ENCODE results near the gene MKNK1.

The MKNK1 gene

DNA sequence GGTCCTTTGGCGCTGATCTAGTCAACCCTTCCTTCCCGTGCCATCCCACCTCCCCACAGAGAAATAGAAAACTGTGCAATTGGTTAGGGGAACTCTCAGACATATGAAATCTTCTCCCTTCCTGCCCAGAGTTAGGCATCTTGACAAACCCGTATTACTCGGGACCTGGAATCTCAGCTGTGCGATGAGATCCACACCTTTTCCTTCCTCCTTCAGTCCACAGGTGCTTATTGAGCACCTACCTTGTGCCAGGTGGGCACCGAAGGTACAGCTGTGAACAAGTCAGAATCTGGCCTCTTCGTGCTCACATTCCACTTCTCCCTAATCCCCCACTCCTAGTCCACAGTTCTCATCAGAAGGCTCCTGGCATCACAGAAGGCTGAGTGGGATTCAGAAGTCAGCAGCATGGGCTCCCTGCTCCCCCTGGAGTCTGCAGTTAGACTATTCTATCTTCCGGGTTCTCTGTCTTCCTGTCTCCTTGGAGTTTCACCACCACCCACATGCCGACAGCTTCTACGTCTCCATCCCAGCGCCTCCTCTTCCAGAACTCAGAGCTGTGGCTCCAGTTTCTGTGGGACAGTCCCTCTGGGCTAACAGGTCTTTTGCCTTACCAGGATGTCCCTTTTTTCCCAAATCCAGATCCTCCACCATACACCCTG, 75.6 kb downstream of the MKNK1 start:
- no peak overlapping the region for H3K4me3 ChIP-seq (ENCODE audit: low read length)
- no peak for TF ChIP-seq CTCF (IDR thresholded peaks at IDR 0.05; ENCODE audit: insufficient read depth, low read depth, low read length, missing control alignments)
- no peak for DNase-seq (ENCODE audit: low read depth)

- DNase-seq (ENCODE audit: low read depth) = peak; percentile 75
- H3K4me3 ChIP-seq (ENCODE audit: low read length) = no peak overlapping the region
- TF ChIP-seq CTCF (IDR thresholded peaks at IDR 0.05; ENCODE audit: insufficient read depth, low read depth, low read length, missing control alignments) = peak; percentile 99
Observed at GRCh38 chr1:46527474-46528296, 76.4 kb downstream of the MKNK1 start.

DNA sequence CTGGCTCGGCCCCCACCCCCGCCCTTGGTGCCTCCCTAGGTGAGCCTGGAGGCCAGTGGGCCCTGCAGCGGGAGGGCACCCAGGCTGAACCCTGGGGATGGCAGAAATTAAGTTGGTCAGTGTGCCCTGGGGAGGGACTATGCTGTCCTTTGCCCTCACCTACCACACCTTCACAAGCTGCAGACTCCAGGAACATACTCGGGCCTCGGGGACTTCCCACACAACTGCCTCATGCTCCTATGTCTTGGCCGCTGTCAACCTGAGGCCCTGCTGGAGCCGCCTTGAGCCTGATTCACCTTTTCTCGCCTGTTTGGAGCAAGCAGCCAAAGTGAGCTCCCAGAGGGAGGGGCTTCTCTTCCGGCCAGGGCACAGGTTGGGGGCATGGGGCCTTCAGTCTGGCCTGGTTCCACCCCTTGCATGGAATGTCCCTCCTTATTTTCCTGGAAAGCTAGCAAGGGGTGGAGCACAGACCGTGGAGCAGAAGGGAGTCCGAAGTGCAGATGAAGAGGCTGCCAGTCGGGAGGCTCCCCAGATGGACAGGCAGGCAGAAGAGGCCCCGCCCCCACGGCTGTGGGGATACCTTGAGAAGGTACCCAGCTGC, 77.3 kb downstream of the MKNK1 start:
- no peak for DNase-seq (ENCODE audit: low read depth)
- no peak overlapping the region for H3K4me3 ChIP-seq (ENCODE audit: low read length)
- TF ChIP-seq CTCF (IDR thresholded peaks at IDR 0.05; ENCODE audit: insufficient read depth, low read depth, low read length, missing control alignments) = no peak

DNA sequence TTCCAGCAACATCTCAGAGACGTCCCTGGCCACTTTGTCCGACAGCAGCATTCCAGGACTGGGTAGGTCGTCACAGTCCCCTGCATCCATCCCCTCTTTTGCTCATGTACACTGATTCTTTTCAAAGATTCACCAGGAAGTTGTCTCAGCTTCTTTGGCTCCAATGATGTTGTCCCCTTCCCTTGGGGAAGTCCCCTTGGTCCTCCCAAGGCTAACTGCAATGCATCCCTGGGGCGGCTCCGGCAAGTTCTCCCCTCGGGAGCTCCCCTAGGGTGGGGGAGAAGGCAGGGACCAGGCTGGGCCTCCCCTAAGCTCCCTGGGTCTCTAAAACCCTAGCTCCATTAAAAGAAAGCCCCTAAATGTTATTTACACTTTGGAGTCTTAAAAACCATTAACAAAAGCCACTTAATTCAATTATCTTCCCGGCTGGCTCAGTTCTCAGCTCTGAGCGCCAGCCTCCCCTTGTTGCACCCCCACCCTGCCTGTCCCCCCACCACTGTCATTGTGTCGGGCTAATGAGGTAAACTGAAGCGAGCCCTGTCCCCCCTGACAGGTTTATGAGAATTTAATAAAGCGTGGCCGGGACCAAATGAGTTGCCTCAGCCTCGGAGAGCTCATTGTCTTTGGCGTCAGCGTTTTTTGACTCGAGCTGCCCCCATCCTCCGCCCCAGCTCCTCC, 77.9 kb downstream of the MKNK1 start:
- no peak for DNase-seq (ENCODE audit: low read depth)
- TF ChIP-seq CTCF (IDR thresholded peaks at IDR 0.05; ENCODE audit: insufficient read depth, low read depth, low read length, missing control alignments) = no peak
- H3K4me3 ChIP-seq (ENCODE audit: low read length) = no peak overlapping the region

DNA sequence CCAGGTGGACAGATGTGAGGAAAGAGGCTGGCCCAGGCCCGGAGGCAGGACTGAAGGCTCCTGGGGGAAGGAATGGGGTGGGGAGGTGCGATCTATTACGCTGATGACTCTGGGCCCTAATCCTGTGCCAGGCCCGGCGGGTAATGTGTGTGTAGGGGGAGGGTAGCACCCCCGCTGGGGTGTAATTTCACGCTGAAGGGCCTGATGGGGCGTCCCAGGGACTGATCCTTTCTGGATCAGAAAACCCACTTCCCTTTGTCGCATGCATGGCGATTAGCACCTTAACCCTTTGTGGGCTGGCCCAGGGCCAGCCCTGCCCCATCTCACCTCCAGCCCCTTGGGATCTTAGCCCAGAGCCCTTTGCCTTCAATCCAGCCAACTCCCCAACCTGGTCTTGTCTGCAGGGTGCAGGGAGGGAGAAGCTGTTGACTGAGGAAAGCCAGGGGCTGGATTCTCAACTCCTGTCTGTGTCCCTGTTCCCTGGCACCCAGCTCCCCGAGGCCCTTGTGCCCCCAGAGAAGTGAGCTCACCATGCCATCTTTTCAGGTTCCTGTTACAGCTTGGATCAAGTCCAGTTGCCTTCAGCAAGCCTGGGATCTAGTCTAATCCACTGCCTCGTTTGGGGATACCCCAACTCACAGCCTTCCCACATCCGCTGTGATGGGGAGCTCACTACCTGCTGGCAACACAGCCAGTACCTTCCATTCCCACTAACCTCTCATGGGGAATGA, 78.7 kb downstream of the MKNK1 start:
- no peak for DNase-seq (ENCODE audit: low read depth)
- no peak for TF ChIP-seq CTCF (IDR thresholded peaks at IDR 0.05; ENCODE audit: insufficient read depth, low read depth, low read length, missing control alignments)
- H3K4me3 ChIP-seq (ENCODE audit: low read length) = no peak overlapping the region

DNA sequence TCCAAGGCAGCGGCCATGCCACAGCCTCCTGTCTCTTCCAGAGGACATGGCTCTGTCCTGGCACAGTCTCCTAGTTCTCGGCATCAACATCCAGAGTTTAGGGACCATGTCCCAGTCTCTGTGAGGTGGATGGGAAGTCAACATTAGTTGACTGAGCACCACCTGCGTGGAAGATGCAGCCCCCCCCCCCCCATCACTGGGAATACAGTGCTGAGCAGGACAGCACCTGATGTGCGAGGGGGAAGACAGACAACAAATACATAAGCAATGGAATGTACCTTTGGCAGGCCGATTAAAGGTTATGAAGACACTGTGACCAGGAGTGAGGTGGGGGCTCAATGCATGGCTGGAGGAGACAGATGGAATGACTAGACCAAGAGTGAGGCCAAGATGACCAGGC, 79.2 kb downstream of the MKNK1 start:
- no peak for DNase-seq (ENCODE audit: low read depth)
- TF ChIP-seq CTCF (IDR thresholded peaks at IDR 0.05; ENCODE audit: insufficient read depth, low read depth, low read length, missing control alignments) = no peak
- H3K4me3 ChIP-seq (ENCODE audit: low read length) = no peak overlapping the region

Measured in epithelial cell of esophagus (primary cell).